H1 (cell line): ENCODE results near the gene ACOD1. TPM values are rescaled to one million over a fixed set of nuclear protein-coding genes. Genes with fewer than 3 reads are reported as not detected.

Source experiments
- CTCF ChIA-PET: fragments of 300-600 bp; sonication (Branson Sonifier 250); formaldehyde crosslinking; loops from one replicate; lab custom pipeline; 2021; ENCODE audit not compliant: partially characterized antibody; lab: Charles Lee
- POLR2A ChIA-PET: fragments of 300-600 bp; sonication (Branson Sonifier 250); formaldehyde crosslinking; loops from one replicate; lab custom pipeline; 2021; ENCODE audit warnings: inconsistent platforms; ENCODE audit not compliant: partially characterized antibody; lab: Charles Lee
- DNase-seq, 2 experiments: peaks; one replicate each; pipeline versions ENCODE4 v3.0.0 to v3.0.0-alpha.2; 2010 to 2022; ENCODE audit warnings: low spot score in 2 of 2, low read depth in 1 of 2, mixed read lengths in 1 of 2
- FAIRE-seq: peaks from 2 replicates; lab custom pipeline; 2011; peaks lifted over from hg19 to GRCh38; lab: Jason Lieb, UNC
- H2AFZ ChIP-seq: 2 replicates; pipeline ENCODE4 v1.8.1; 2012; ENCODE audit warnings: low read length, inconsistent platforms
- H2AK5ac ChIP-seq: 2 replicates; pipeline ENCODE4 v1.6.1; 2013; ENCODE audit warnings: low read depth, low read length
- H2BK120ac ChIP-seq: replicated peaks from 2 replicates; pipeline ENCODE3; 2013; ENCODE audit warnings: low read depth, low read length, inconsistent platforms
- H2BK12ac ChIP-seq: 2 replicates; pipeline ENCODE4 v1.6.1; 2013; ENCODE audit warnings: low read depth, low read length
- H2BK15ac ChIP-seq: 2 replicates; pipeline ENCODE4 v1.6.1; 2013; ENCODE audit warnings: low read length
- H2BK20ac ChIP-seq: 2 replicates; pipeline ENCODE4 v1.6.1; 2013; ENCODE audit warnings: low read length
- H2BK5ac ChIP-seq: 2 replicates; pipeline ENCODE4 v1.6.1; 2013; ENCODE audit warnings: low read depth, low read length
- H3K14ac ChIP-seq: 2 replicates; pipeline ENCODE4 v1.6.1; 2013; ENCODE audit warnings: inconsistent platforms; ENCODE audit not compliant: insufficient read length
- H3K18ac ChIP-seq: 2 replicates; pipeline ENCODE4 v1.6.1; 2013; ENCODE audit warnings: low read length; ENCODE audit errors: extremely low read depth
- H3K23ac ChIP-seq: 2 replicates; pipeline ENCODE4 v1.6.1; 2013; ENCODE audit warnings: inconsistent platforms; ENCODE audit not compliant: insufficient read length
- H3K23me2 ChIP-seq: 2 replicates; pipeline ENCODE4 v1.6.1; 2013; ENCODE audit warnings: low read depth, low read length
- H3K27ac ChIP-seq: 2 replicates; pipeline ENCODE4 v1.6.1; 2011; ENCODE audit warnings: low read depth, low read length, inconsistent platforms
- H3K27me3 ChIP-seq, 4 experiments: replicated peaks in 1 of 4; 1 replicate in 1 of 4; 2 replicates in 3 of 4; pipeline versions ENCODE4 v1.6.1 to v1.8.1; 2011 to 2013; ENCODE audit warnings: low read length in 3 of 4, mild to moderate bottlenecking in 3 of 4, inconsistent platforms in 2 of 4, mixed read lengths in 2 of 4, moderate library complexity in 1 of 4; ENCODE audit not compliant: control insufficient read depth in 3 of 4, insufficient read depth in 3 of 4; ENCODE audit errors: extremely low read depth in 1 of 4
- H3K36me3 ChIP-seq, 4 experiments: 2 replicates each; pipeline versions ENCODE4 v1.6.1 to v1.8.1; 2011 to 2013; ENCODE audit warnings: mild to moderate bottlenecking in 4 of 4, low read length in 3 of 4, moderate library complexity in 2 of 4, control low read depth in 1 of 4, inconsistent platforms in 1 of 4; ENCODE audit not compliant: insufficient read depth in 4 of 4, control insufficient read depth in 2 of 4
- H3K4ac ChIP-seq: replicated peaks from 2 replicates; pipeline ENCODE3; 2013; ENCODE audit warnings: low read length, low read depth, mixed read lengths, inconsistent platforms; ENCODE audit not compliant: insufficient read length
- H3K4me1 ChIP-seq, 4 experiments: replicated peaks in 1 of 4; 1 replicate in 1 of 4; 2 replicates in 3 of 4; pipeline versions ENCODE4 v1.6.1 to v1.8.1; 2011 to 2013; ENCODE audit warnings: low read length in 3 of 4, inconsistent platforms in 2 of 4, mixed read lengths in 1 of 4; ENCODE audit not compliant: insufficient read depth in 4 of 4, control insufficient read depth in 3 of 4
- H3K4me2 ChIP-seq, 2 experiments: 2 replicates each; pipeline versions ENCODE4 v1.6.1 to v1.8.1; 2011 to 2013; ENCODE audit warnings: low read depth in 2 of 2, low read length in 2 of 2, control low read depth in 1 of 2, inconsistent platforms in 1 of 2, mild to moderate bottlenecking in 1 of 2; ENCODE audit not compliant: insufficient read depth in 1 of 2
- H3K4me3 ChIP-seq, 4 experiments: fragments of 200-600, 300-600 bp in 1 of 4; sonication (generic), shearing (Covaris generic), sonication (Bioruptor Twin) in 1 of 4; 2 replicates each; pipeline versions ENCODE4 v1.5.1 to v1.8.1; 2011 to 2016; ENCODE audit warnings: low read length in 4 of 4, low read depth in 3 of 4, control low read depth in 2 of 4, inconsistent platforms in 2 of 4, mild to moderate bottlenecking in 2 of 4, mixed read lengths in 1 of 4, moderate library complexity in 1 of 4; ENCODE audit not compliant: insufficient read depth in 2 of 4; ENCODE audit errors: extremely low read depth in 1 of 4
- H3K56ac ChIP-seq: replicated peaks from 2 replicates; pipeline ENCODE3; 2013; ENCODE audit warnings: low read depth, mild to moderate bottlenecking, mixed read lengths, low read length, inconsistent platforms; ENCODE audit not compliant: insufficient read length
- H3K79me1 ChIP-seq: 2 replicates; pipeline ENCODE4 v1.6.1; 2013; ENCODE audit warnings: low read depth, low read length, control low read depth
- H3K79me2 ChIP-seq, 2 experiments: 2 replicates each; pipeline versions ENCODE4 v1.6.1 to v1.8.1; 2012 to 2013; ENCODE audit warnings: low read length in 2 of 2, mild to moderate bottlenecking in 2 of 2, inconsistent platforms in 1 of 2; ENCODE audit not compliant: insufficient read depth in 2 of 2, control insufficient read depth in 1 of 2
- H3K9ac ChIP-seq, 4 experiments: replicated peaks in 1 of 4; 1 replicate in 1 of 4; 2 replicates in 3 of 4; pipeline versions ENCODE4 v1.6.1 to v1.8.1; 2011 to 2013; ENCODE audit warnings: low read depth in 3 of 4, low read length in 3 of 4, control low read depth in 2 of 4, mild to moderate bottlenecking in 2 of 4, moderate library complexity in 2 of 4, inconsistent platforms in 1 of 4; ENCODE audit errors: extremely low read depth in 1 of 4
- H3K9me3 ChIP-seq, 2 experiments: 2 replicates each; pipeline versions ENCODE4 v1.6.1 to v1.8.1; 2012 to 2013; ENCODE audit warnings: mild to moderate bottlenecking in 2 of 2, moderate library complexity in 2 of 2, control low read depth in 1 of 2, inconsistent platforms in 1 of 2, low read depth in 1 of 2, low read length in 1 of 2, mixed read lengths in 1 of 2; ENCODE audit not compliant: insufficient read depth in 2 of 2
- H4K20me1 ChIP-seq, 2 experiments: replicated peaks in 1 of 2; 2 replicates each; pipeline versions ENCODE3 to v1.8.1; 2011 to 2013; ENCODE audit warnings: inconsistent platforms in 2 of 2, low read length in 2 of 2, mild to moderate bottlenecking in 1 of 2; ENCODE audit not compliant: insufficient read depth in 2 of 2, control insufficient read depth in 1 of 2
- H4K5ac ChIP-seq: 2 replicates; pipeline ENCODE4 v1.6.1; 2013; ENCODE audit warnings: low read length, low read depth, mixed read lengths, inconsistent platforms; ENCODE audit not compliant: insufficient read length
- H4K8ac ChIP-seq: 2 replicates; pipeline ENCODE4 v1.8.0; 2013; ENCODE audit warnings: mild to moderate bottlenecking, moderate library complexity, low read length, inconsistent platforms; ENCODE audit not compliant: insufficient read depth; ENCODE audit errors: extremely low read depth
- H4K91ac ChIP-seq: replicated peaks from 2 replicates; pipeline ENCODE3; 2013; ENCODE audit warnings: low read length, mixed read lengths, inconsistent platforms; ENCODE audit not compliant: insufficient read length
- ASH2L ChIP-seq: fragments of 200-600, 300-600 bp; sonication (generic); IDR thresholded peaks from one replicate; pipeline ENCODE4 v1.7.1; 2017; ENCODE audit warnings: low read length
- CBX8 ChIP-seq: fragments of 300-800, 300-1000 bp; sonication (generic); IDR thresholded peaks from 2 replicates; pipeline ENCODE4 v1.7.1; 2016; ENCODE audit warnings: low read depth, low read length, borderline replicate concordance
- CHD2 ChIP-seq: IDR thresholded peaks from 2 replicates; pipeline ENCODE4 v1.6.1; 2012; ENCODE audit warnings: low read length, improper control_type of control experiment
- EGR1 ChIP-seq: IDR thresholded peaks from 2 replicates; pipeline ENCODE4 v1.6.1; 2011; ENCODE audit warnings: low read depth, low read length, borderline replicate concordance
- GABPA ChIP-seq: IDR thresholded peaks from 2 replicates; pipeline ENCODE4 v1.6.1; 2011; ENCODE audit warnings: mild to moderate bottlenecking, low read length, moderate library complexity, borderline replicate concordance; ENCODE audit not compliant: insufficient read depth
- JUN ChIP-seq: IDR thresholded peaks from 2 replicates; pipeline ENCODE4 v1.6.1; 2011; ENCODE audit warnings: low read depth, mild to moderate bottlenecking, improper control_type of control experiment, low read length
- POU5F1 ChIP-seq: IDR thresholded peaks from 2 replicates; pipeline ENCODE4 v1.6.1; 2011; ENCODE audit warnings: low read depth, mild to moderate bottlenecking, low read length, moderate library complexity
- RFX5 ChIP-seq: IDR thresholded peaks from 2 replicates; pipeline ENCODE4 v1.6.1; 2011; ENCODE audit warnings: low read depth, low read length, improper control_type of control experiment, borderline replicate concordance
- SP4 ChIP-seq: IDR thresholded peaks from 2 replicates; pipeline ENCODE4 v1.6.1; 2012; ENCODE audit warnings: low read length, inconsistent platforms
- TAF1 ChIP-seq: IDR thresholded peaks from 2 replicates; pipeline ENCODE4 v1.6.1; 2011; ENCODE audit warnings: mild to moderate bottlenecking, low read depth, low read length
- TBP ChIP-seq: IDR thresholded peaks from 2 replicates; pipeline ENCODE4 v1.6.1; 2011; ENCODE audit warnings: low read depth, low read length, improper control_type of control experiment
- ZNF274 ChIP-seq: IDR thresholded peaks from 2 replicates; pipeline ENCODE4 v1.7.0; 2012; ENCODE audit warnings: low read length, borderline replicate concordance; ENCODE audit errors: extremely low read depth
- WGBS, 2 experiments: shearing (Covaris generic) in 1 of 2; methylation state at CpG; one replicate each; pipeline versions ENCODE4 v1.1.6 to v1.1.7; 2013 to 2015; ENCODE audit warnings: low lambda C conversion rate in 2 of 2, mixed read lengths in 2 of 2, inconsistent platforms in 1 of 2, low coverage in 1 of 2, missing lambda C conversion rate in 1 of 2; ENCODE audit not compliant: insufficient replicate concordance in 2 of 2, insufficient coverage in 1 of 2, insufficient read length in 1 of 2; ENCODE audit errors: extremely low coverage in 1 of 2, missing lambda C conversion rate in 1 of 2; 5-methylcytosine and 5-hydroxymethylcytosine counted together
- polyA plus RNA-seq, 7 experiments: library from polyadenylated mRNA; depleted of rRNA in 3 of 7; stranded (reverse) in 5 of 7; unstranded in 2 of 7; fragments of >200 nt in 5 of 7; fragments of 200-250 nt in 2 of 7; gene quantifications; 1 replicate in 5 of 7; 2 replicates in 1 of 7; 4 replicates in 1 of 7; pipeline versions ENCODE4 v1.2.1 to v1.2.3, GENCODE V29; 2011 to 2013; ENCODE audit warnings: missing spikeins in 2 of 7, mixed read lengths in 2 of 7
- total RNA-seq: library from RNA; stranded (reverse); fragmentation: NEBNext Ultra II Directional; extraction: Animal tissue kit (Norgen Biotek cat#: 25700); gene quantifications from 2 replicates; pipeline ENCODE4 v1.2.1, GENCODE V29; 2021
- TF ChIP-seq, protein P1 (sequence below): IDR thresholded peaks from 2 replicates; pipeline ENCODE4 v1.6.1; 2012; ENCODE audit warnings: inconsistent platforms
- TF ChIP-seq, protein P2 (sequence below): IDR thresholded peaks from 2 replicates; pipeline ENCODE4 v1.6.1; 2011; ENCODE audit warnings: low read length, improper control_type of control experiment

ACOD1 gene
- total and polyA plus RNA-seq, 2 of the 8 experiments (the other 6 are each of a cell fraction or from before 2014, with no cell fraction given): not detected

DNA sequence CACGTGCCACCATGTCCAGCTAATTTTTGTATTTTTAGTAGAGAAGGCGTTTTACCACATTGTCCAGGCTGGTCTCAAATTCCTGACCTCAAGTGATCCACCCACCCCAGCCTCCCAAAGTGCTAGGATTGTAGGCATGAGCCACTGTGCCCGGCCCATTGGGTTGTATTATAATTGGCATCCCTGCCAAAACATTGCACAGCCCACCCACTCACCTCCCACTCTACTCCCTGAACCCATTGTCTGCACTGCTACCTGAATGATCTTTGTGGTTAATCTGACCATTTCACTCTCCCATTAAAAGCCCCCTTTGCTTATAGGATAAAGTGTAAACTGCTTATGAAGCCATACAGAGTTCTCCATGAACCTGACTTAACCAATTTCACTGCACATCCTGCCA lies 35.8 kb upstream of the ACOD1 start:
- peaks cover 3% of the 10 kb centered on the region; the same call in 1 of the 2 replicates for H3K23me2 ChIP-seq
- H3K18ac ChIP-seq: no peak overlapping the region
- H3K4me3 ChIP-seq: no peak overlapping the region
- ChIA-PET POLR2A (no interaction called here), CTCF (interaction anchor here (1.4 kb wide), 1 partner anchor 10 kb away, joined by 3 read pairs; no protein-coding TSS in a partner anchor)
- no peaks in the 10 kb centered on the region for H3K4me1 ChIP-seq
- 90% methylated on average over 3 of the region's 3 CpGs; no CpG with 5 or more reads in 1 of the 2 experiments for WGBS, 2 experiments
- no peak overlapping the region for H3K4ac ChIP-seq
- no peak overlapping the region for H3K56ac ChIP-seq
- H2AK5ac ChIP-seq: no peak overlapping the region
- H2BK5ac ChIP-seq: no peak overlapping the region
- H3K27ac ChIP-seq: no peak overlapping the region
- H3K27me3 ChIP-seq: no peaks in the 10 kb centered on the region
- no peak for FAIRE-seq
- no peak overlapping the region for H2AFZ ChIP-seq
- H3K79me2 ChIP-seq: no peaks in the 10 kb centered on the region
- H3K79me1 ChIP-seq: no peaks in the 10 kb centered on the region
- no peak overlapping the region for H3K9ac ChIP-seq
- no peak overlapping the region for H2BK12ac ChIP-seq
- H2BK15ac ChIP-seq: no peak overlapping the region
- no peak overlapping the region for H3K23ac ChIP-seq
- H4K8ac ChIP-seq: no peak overlapping the region
- H3K36me3 ChIP-seq: no peaks in the 10 kb centered on the region
- no peaks in the 10 kb centered on the region for H3K9me3 ChIP-seq
- no peak overlapping the region for H4K5ac ChIP-seq
- DNase-seq: no peak
- H2BK120ac ChIP-seq: no peak overlapping the region
- no peak overlapping the region for H3K14ac ChIP-seq
- H4K20me1 ChIP-seq: no peaks in the 10 kb centered on the region
- no peak overlapping the region for H2BK20ac ChIP-seq
- H4K91ac ChIP-seq: no peak overlapping the region
- H3K4me2 ChIP-seq: no peak overlapping the region
- TF ChIP-seq RFX5 (no peak), CHD2 (no peak), TAF1 (no peak), SP4 (no peak), POU5F1 (no peak), GABPA (no peak), JUN (no peak), ASH2L (no peak), ZNF274 (no peak), TBP (no peak), EGR1 (no peak), CBX8 (no peak)
- TF ChIP-seq, protein P1, sequence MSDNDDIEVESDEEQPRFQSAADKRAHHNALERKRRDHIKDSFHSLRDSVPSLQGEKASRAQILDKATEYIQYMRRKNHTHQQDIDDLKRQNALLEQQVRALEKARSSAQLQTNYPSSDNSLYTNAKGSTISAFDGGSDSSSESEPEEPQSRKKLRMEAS: no peak
- TF ChIP-seq, protein P2, sequence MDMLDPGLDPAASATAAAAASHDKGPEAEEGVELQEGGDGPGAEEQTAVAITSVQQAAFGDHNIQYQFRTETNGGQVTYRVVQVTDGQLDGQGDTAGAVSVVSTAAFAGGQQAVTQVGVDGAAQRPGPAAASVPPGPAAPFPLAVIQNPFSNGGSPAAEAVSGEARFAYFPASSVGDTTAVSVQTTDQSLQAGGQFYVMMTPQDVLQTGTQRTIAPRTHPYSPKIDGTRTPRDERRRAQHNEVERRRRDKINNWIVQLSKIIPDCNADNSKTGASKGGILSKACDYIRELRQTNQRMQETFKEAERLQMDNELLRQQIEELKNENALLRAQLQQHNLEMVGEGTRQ: no peak
